Stomach smooth muscle (tissue), 2 donors: ENCODE measurements around the gene LIN37.

ENCODE experiments used
- H3K27ac ChIP-seq: one replicate; pipeline ENCODE4 v1.7.0; 2013; ENCODE audit warnings: mild to moderate bottlenecking, low read length, inconsistent platforms
- H3K27me3 ChIP-seq, 2 donors: one replicate each; pipeline ENCODE4 v1.7.0; 2013; ENCODE audit warnings: low read length in 2 of 2; ENCODE audit not compliant: insufficient read depth in 2 of 2, control insufficient read depth in 1 of 2
- H3K36me3 ChIP-seq, 2 donors: one replicate each; pipeline ENCODE4 v1.7.0; 2013; ENCODE audit warnings: low read length in 2 of 2; ENCODE audit not compliant: control insufficient read depth in 2 of 2, insufficient read depth in 2 of 2
- H3K4me1 ChIP-seq: one replicate; pipeline ENCODE4 v1.7.0; 2013; ENCODE audit warnings: low read length; ENCODE audit not compliant: control insufficient read depth, insufficient read depth
- H3K4me3 ChIP-seq, 2 donors: one replicate each; pipeline ENCODE4 v1.7.0; 2013; ENCODE audit warnings: low read length in 2 of 2
- H3K9ac ChIP-seq, 2 donors: one replicate each; pipeline ENCODE4 v1.7.0; 2013; ENCODE audit warnings: low read length in 2 of 2, mild to moderate bottlenecking in 1 of 2
- H3K9me3 ChIP-seq, 2 donors: one replicate each; pipeline ENCODE4 v1.7.0; 2013; ENCODE audit warnings: low read length in 2 of 2; ENCODE audit not compliant: control insufficient read depth in 2 of 2
- donor health status: healthy.
- donor health status: Pancreatic carcinoma.

LIN37 gene

GRCh38 chr19:35714601-35715354, 33.6 kb upstream of the LIN37 start:
- Histone ChIP-seq H3K27ac (no peak overlapping the region), H3K9ac (no peak overlapping the region), H3K4me1 (peaks cover 36% of the 10 kb centered on the region), H3K36me3 (no peaks in the 10 kb centered on the region), H3K4me3 (no peak overlapping the region), H3K27me3 (no peaks in the 10 kb centered on the region), H3K9me3 (no peaks in the 10 kb centered on the region)

- peak overlapping the region; percentile 79 to 94 for H3K9ac ChIP-seq
- peak overlapping the region; percentile 79 for H3K27ac ChIP-seq
Observed at GRCh38 chr19:35715355-35715809, 33.0 kb upstream of the LIN37 start.

GRCh38 chr19:35715981-35716800, 32.2 kb upstream of the LIN37 start:
- H3K27ac ChIP-seq: peak overlapping the region; percentile 79
- H3K9ac ChIP-seq: peak overlapping the region; percentile 79 to 94
- H3K36me3 ChIP-seq: peaks cover 0 to 2% of the 10 kb centered on the region in 2 donors
- H3K9me3 ChIP-seq: no peaks in the 10 kb centered on the region
- peaks cover 39% of the 10 kb centered on the region for H3K4me1 ChIP-seq
- H3K4me3 ChIP-seq: peak overlapping the region; percentile 87
- H3K27me3 ChIP-seq: no peaks in the 10 kb centered on the region

More at GRCh38 chr19:35715355-35715809, 33.0 kb upstream of the LIN37 start:
- peaks cover 39% of the 10 kb centered on the region for H3K4me1 ChIP-seq
- no peak overlapping the region for H3K4me3 ChIP-seq
- H3K9me3 ChIP-seq: no peaks in the 10 kb centered on the region
- H3K36me3 ChIP-seq: no peaks in the 10 kb centered on the region
- H3K27me3 ChIP-seq: no peaks in the 10 kb centered on the region

- no peaks in the 10 kb centered on the region for H3K9me3 ChIP-seq
- peak overlapping the region; percentile 79 for H3K27ac ChIP-seq
- peaks cover 42% of the 10 kb centered on the region for H3K4me1 ChIP-seq
- H3K36me3 ChIP-seq: peaks cover 3 to 6% of the 10 kb centered on the region in 2 donors
- H3K27me3 ChIP-seq: no peaks in the 10 kb centered on the region
- H3K4me3 ChIP-seq: peak overlapping the region; percentile 87
- peak overlapping the region; percentile 79 to 94 for H3K9ac ChIP-seq
Observed at GRCh38 chr19:35716801-35717664, 31.3 kb upstream of the LIN37 start.

GRCh38 chr19:35717665-35718344, 30.6 kb upstream of the LIN37 start, which contains the start of gene KMT2B:
TSS of gene KMT2B (plus strand) at chr19:35718003. CDS start at chr19:35718019, 16 bp downstream.
- Histone ChIP-seq H3K4me3 (peak within 1 kb of the TSS; percentile 89), H3K4me1 (peaks cover 42% of the 10 kb centered on the region), H3K27me3 (no peaks in the 10 kb centered on the region), H3K9ac (peak within 1 kb of the TSS; percentile 79 to 94), H3K27ac (peak within 1 kb of the TSS; percentile 79), H3K36me3 (peaks cover 10 to 13% of the 10 kb centered on the region in 2 donors), H3K9me3 (no peaks in the 10 kb centered on the region)

GRCh38 chr19:35718345-35719041, 29.9 kb upstream of the LIN37 start:
- Histone ChIP-seq H3K9ac (peak overlapping the region; percentile 79 to 84), H3K9me3 (no peaks in the 10 kb centered on the region), H3K27ac (peak overlapping the region; percentile 73), H3K36me3 (peaks cover 16 to 20% of the 10 kb centered on the region in 2 donors), H3K4me1 (peaks cover 42% of the 10 kb centered on the region), H3K4me3 (peak overlapping the region; percentile 89), H3K27me3 (no peaks in the 10 kb centered on the region)

GRCh38 chr19:35719402-35720162, 28.8 kb upstream of the LIN37 start:
- Histone ChIP-seq H3K27ac (peak overlapping the region; percentile 18), H3K9me3 (no peaks in the 10 kb centered on the region), H3K36me3 (peaks cover 25 to 30% of the 10 kb centered on the region in 2 donors), H3K9ac (peak overlapping the region; percentile 79 to 84), H3K27me3 (no peaks in the 10 kb centered on the region), H3K4me1 (peaks cover 42% of the 10 kb centered on the region), H3K4me3 (peak overlapping the region in 1 of 2 donors; percentile 89)

GRCh38 chr19:35720163-35720524, 28.2 kb upstream of the LIN37 start:
- Histone ChIP-seq H3K4me3 (no peak overlapping the region), H3K9ac (no peak overlapping the region), H3K4me1 (peaks cover 42% of the 10 kb centered on the region), H3K27ac (peak overlapping the region; percentile 18), H3K9me3 (no peaks in the 10 kb centered on the region), H3K36me3 (peaks cover 30 to 36% of the 10 kb centered on the region in 2 donors), H3K27me3 (no peaks in the 10 kb centered on the region)

- peaks cover 38% of the 10 kb centered on the region for H3K4me1 ChIP-seq
Observed at GRCh38 chr19:35720648-35721047, 27.7 kb upstream of the LIN37 start.

More at GRCh38 chr19:35720648-35721047, 27.7 kb upstream of the LIN37 start:
- Histone ChIP-seq H3K9me3 (no peaks in the 10 kb centered on the region), H3K4me3 (no peak overlapping the region), H3K36me3 (peaks cover 36 to 41% of the 10 kb centered on the region in 2 donors), H3K27ac (no peak overlapping the region), H3K9ac (no peak overlapping the region), H3K27me3 (no peaks in the 10 kb centered on the region)
